ENCODE results near the gene B3GLCT.
A peak's percentile ranks its signal among the peaks of the same experiment; 100 is the strongest.

B3GLCT gene

GRCh38 chr13:31227063-31227462, 27.3 kb downstream of the B3GLCT start:
- no peak overlapping the region for H2AFZ ChIP-seq
- no peaks in the 10 kb centered on the region for H3K4me1 ChIP-seq
- H3K27ac ChIP-seq: no peak overlapping the region
- no peak overlapping the region for H3K4me3 ChIP-seq (ENCODE audit: low read depth, low read length)
- no peaks in the 10 kb centered on the region for H3K9me3 ChIP-seq (ENCODE audit: control insufficient read depth, low read length)
- no peaks in the 10 kb centered on the region for H3K36me3 ChIP-seq (ENCODE audit: control insufficient read depth, insufficient read depth, low read length)
- no peaks in the 10 kb centered on the region for H3K27me3 ChIP-seq (ENCODE audit: control insufficient read depth, insufficient read depth, low read length)
- H3K9ac ChIP-seq: no peak overlapping the region
- TF ChIP-seq CTCF (IDR thresholded peaks at IDR 0.05): no peak
- H3K4me2 ChIP-seq (ENCODE audit: low read length): no peak overlapping the region
- no peaks in the 10 kb centered on the region for H3K79me2 ChIP-seq

- no peaks in the 10 kb centered on the region for H3K36me3 ChIP-seq (ENCODE audit: control insufficient read depth, insufficient read depth, low read length)
- no peaks in the 10 kb centered on the region for H3K4me1 ChIP-seq
- H3K27me3 ChIP-seq (ENCODE audit: control insufficient read depth, insufficient read depth, low read length): no peaks in the 10 kb centered on the region
- no peaks in the 10 kb centered on the region for H3K9me3 ChIP-seq (ENCODE audit: control insufficient read depth, low read length)
- no peak overlapping the region for H3K27ac ChIP-seq
- no peak overlapping the region for H3K9ac ChIP-seq
- TF ChIP-seq CTCF (IDR thresholded peaks at IDR 0.05): no peak
- no peak overlapping the region for H2AFZ ChIP-seq
- no peaks in the 10 kb centered on the region for H3K79me2 ChIP-seq
- H3K4me2 ChIP-seq (ENCODE audit: low read length): no peak overlapping the region
- H3K4me3 ChIP-seq (ENCODE audit: low read depth, low read length): no peak overlapping the region
Observed at GRCh38 chr13:31227870-31228269, 28.1 kb downstream of the B3GLCT start.

DNA sequence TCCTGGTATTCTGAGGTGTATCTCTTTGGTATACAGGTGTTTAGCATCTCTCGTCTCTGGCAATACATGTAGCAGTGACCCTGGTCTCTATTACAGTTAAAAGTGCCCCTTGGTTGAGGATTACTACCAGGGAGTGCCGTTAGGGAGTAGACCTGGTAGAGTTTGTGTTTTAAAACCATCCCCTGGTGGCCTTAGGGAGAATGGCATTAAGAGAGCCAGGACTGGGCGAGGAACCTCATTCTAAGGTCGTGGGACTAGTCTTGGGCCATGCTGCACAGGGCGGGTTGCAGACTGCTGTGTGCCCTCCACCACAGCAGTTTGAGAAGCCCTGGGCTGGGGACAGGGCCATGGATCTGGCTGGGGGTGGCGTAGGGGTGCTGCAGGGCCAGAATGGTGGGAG, 35.0 kb downstream of the B3GLCT start:
- no peaks in the 10 kb centered on the region for H3K79me2 ChIP-seq
- no peak for TF ChIP-seq CTCF (IDR thresholded peaks at IDR 0.05)
- H2AFZ ChIP-seq: no peak overlapping the region
- H3K9ac ChIP-seq: no peak overlapping the region
- H3K27me3 ChIP-seq (ENCODE audit: control insufficient read depth, insufficient read depth, low read length): no peaks in the 10 kb centered on the region
- no peaks in the 10 kb centered on the region for H3K4me1 ChIP-seq
- H3K27ac ChIP-seq: no peak overlapping the region
- H3K9me3 ChIP-seq (ENCODE audit: control insufficient read depth, low read length): no peaks in the 10 kb centered on the region
- no peaks in the 10 kb centered on the region for H3K36me3 ChIP-seq (ENCODE audit: control insufficient read depth, insufficient read depth, low read length)
- H3K4me2 ChIP-seq (ENCODE audit: low read length): no peak overlapping the region
- no peak overlapping the region for H3K4me3 ChIP-seq (ENCODE audit: low read depth, low read length)

DNA sequence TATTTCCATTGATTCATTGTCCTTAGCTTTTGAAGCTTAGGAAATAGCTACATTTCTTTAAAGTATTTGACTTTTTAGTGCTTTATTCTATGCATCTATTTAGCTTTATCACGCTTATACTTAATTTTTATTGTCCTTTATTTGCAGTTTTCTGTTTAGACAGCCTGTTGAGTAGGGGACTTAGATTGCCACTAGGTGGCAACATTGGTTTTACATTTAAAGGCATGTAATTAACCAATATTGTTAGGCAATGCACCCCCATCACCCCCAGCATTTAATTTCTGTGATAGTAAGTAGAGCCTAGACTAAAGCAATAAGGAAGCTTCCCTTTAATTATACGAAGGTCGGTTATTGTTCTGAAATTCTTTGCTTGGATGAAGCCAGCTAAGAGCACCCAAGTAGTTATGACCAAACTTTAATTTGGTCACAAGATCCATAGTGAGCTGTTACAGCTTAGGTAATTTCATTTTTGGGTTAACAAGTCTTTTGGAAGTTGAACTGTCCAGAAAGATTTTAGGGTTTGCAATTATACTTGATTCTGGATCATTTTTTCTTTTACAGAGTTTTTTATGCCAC, 36.5 kb downstream of the B3GLCT start:
- Histone ChIP-seq H3K4me2 (ENCODE audit: low read length) (no peak overlapping the region), H3K4me1 (no peaks in the 10 kb centered on the region), H3K36me3 (ENCODE audit: control insufficient read depth, insufficient read depth, low read length) (no peaks in the 10 kb centered on the region), H3K4me3 (ENCODE audit: low read depth, low read length) (no peak overlapping the region), H3K9ac (no peak overlapping the region), H3K9me3 (ENCODE audit: control insufficient read depth, low read length) (no peaks in the 10 kb centered on the region), H2AFZ (no peak overlapping the region), H3K27me3 (ENCODE audit: control insufficient read depth, insufficient read depth, low read length) (no peaks in the 10 kb centered on the region), H3K27ac (no peak overlapping the region), H3K79me2 (no peaks in the 10 kb centered on the region)
- TF ChIP-seq CTCF (IDR thresholded peaks at IDR 0.05): peak; percentile 64

GRCh38 chr13:31240921-31241320, 41.1 kb downstream of the B3GLCT start:
- H3K27ac ChIP-seq: no peak overlapping the region
- H3K9me3 ChIP-seq (ENCODE audit: control insufficient read depth, low read length): no peaks in the 10 kb centered on the region

More at GRCh38 chr13:31240921-31241320, 41.1 kb downstream of the B3GLCT start:
- TF ChIP-seq CTCF (IDR thresholded peaks at IDR 0.05): no peak
- Histone ChIP-seq H3K9ac (no peak overlapping the region), H3K79me2 (no peaks in the 10 kb centered on the region), H3K36me3 (ENCODE audit: control insufficient read depth, insufficient read depth, low read length) (no peaks in the 10 kb centered on the region), H3K4me3 (ENCODE audit: low read depth, low read length) (no peak overlapping the region), H3K4me2 (ENCODE audit: low read length) (no peak overlapping the region), H3K4me1 (no peaks in the 10 kb centered on the region), H2AFZ (no peak overlapping the region), H3K27me3 (ENCODE audit: control insufficient read depth, insufficient read depth, low read length) (no peaks in the 10 kb centered on the region)

Data from parathyroid adenoma (tissue), 2 donors.